GM21529 (cell line): Measurements from ENCODE around the gene TTLL1.
"Not testable (repeated sequence)": the region's sequence is repeated elsewhere in the genome, so short reads cannot be mapped to it uniquely, and the experiment has no call there.

Source experiments
- ATAC-seq: cut with Tn5 transposase; IDR thresholded peaks from one replicate; pipeline ENCODE4 v1.9.1; 2021; ENCODE audit not compliant: unreplicated experiment

TTLL1 gene

DNA sequence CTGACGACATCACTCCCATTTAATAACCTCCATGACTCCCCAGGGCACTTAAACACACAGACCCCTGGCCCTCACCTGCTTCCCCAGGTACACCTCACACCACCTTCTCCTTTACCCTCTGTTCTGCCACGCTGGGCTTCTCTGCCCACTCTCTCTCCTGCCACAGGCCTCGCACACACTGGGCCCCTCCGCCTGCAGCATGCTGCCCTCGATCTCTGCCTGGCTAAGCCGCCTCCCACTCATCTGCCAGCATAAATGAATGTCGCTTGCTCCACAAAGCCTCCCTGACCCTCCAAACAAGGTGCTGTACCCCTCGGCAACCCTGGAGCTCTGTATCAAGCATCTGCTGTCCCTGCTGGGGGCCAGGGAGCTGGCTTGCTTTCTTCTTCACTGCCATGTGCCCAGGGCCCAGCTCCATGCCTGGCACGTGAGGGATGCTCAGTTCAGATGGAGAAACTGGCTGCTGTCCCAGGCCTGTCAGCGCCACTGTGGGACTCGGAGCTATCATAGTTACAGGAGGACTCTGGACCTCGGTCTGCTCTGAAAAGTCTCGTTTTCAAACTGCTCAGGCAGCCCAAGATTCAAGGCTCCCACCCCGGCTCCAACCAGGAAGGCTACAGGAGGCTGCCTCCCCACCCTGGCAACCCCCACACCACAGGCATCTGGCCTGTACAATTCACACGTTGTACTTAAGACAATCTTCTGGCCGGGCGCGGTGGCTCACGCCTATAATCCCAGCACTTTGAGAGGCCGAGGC lies 11.9 kb downstream of the TTLL1 start:
- no peak for ATAC-seq

- no peak for ATAC-seq
These were observed 22.3 kb downstream of the TTLL1 start for GRCh38 chr22:43066844-43067385.

GRCh38 chr22:43066134-43066533 lies 23.1 kb downstream of the TTLL1 start:
- no peak for ATAC-seq

DNA sequence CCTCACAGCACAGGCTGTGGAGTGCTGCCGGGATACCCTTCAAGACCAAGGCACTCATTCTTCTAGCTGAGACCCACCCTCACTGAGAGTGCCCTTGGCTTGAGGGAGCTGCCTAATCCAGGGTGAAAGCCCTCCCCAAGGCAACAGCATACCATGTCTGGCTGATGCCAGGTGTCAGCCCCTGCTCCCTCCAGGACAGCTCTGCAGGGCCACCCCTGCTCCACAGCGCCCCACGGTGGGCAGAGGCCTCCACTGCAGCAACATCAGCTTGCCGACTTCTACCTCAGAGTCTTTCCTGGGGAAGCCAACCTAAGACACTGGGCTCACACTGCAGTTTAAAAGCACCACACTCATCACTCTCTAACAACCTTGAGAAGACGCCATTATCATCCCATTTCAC lies 29.0 kb downstream of the TTLL1 start:
- no peak for ATAC-seq

- ATAC-seq = no peak
These were observed 31.6 kb downstream of the TTLL1 start for GRCh38 chr22:43057641-43058040.

DNA sequence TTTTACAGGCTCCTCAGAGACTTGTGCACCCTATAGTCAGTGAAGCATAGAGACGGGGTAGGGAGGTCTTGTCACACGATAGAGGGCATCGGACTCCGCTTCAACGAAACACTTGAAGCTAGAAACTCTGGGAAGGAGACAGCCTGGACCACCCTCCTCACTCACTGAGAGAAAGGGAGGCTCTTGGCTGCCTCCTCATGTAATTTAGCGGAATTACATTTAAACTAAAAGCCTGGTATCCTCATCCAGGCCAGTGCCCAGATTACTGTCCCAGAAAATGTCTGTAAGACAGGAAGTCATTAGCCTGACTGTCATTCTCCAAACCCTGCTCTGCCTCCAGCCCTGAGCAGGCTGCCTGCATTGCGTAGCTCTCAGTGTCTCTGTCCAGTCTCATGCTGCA lies 36.0 kb downstream of the TTLL1 start:
- no peak for ATAC-seq

- no peak for ATAC-seq
These were observed 38.2 kb downstream of the TTLL1 start for GRCh38 chr22:43050995-43051394.

DNA sequence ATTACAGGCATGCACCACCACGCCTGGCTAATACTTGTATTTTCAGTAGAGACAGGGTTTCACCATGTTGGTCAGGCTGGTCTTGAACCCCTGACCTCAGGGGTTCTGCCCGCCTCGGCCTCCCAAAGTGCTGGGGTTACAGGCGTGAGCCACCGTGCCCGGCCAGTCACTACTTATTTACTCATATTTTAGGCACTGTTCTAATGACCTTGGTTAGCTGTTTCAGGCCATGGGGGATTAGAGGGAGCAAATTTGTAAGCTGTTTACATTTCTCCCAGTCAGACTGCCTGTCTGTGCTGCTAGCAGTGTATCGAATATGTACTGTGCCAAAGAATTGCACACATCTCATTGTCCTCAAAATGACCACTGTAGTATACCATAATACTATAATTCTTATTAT lies 41.6 kb downstream of the TTLL1 start:
- no peak for ATAC-seq

DNA sequence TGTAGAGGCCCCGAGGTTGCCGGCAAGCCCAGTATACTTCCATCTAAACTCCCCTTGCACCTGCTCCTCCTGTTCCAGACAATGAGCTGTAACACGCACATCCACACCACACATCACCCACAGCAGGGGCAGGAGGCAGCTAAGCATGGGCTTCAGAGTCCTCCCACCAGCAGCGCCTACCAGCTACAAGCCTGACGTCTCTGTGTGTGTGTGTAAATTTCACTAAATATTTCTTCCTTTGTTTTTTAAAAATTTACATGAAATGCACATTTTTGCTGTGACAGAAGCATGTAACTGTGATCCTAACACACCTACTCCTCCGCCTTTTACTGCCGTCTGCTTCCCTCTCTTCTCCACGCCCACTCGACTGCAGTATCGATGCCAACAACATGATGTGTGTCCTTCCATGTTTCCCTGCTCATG lies 44.9 kb downstream of the TTLL1 start:
- ATAC-seq = no peak

DNA sequence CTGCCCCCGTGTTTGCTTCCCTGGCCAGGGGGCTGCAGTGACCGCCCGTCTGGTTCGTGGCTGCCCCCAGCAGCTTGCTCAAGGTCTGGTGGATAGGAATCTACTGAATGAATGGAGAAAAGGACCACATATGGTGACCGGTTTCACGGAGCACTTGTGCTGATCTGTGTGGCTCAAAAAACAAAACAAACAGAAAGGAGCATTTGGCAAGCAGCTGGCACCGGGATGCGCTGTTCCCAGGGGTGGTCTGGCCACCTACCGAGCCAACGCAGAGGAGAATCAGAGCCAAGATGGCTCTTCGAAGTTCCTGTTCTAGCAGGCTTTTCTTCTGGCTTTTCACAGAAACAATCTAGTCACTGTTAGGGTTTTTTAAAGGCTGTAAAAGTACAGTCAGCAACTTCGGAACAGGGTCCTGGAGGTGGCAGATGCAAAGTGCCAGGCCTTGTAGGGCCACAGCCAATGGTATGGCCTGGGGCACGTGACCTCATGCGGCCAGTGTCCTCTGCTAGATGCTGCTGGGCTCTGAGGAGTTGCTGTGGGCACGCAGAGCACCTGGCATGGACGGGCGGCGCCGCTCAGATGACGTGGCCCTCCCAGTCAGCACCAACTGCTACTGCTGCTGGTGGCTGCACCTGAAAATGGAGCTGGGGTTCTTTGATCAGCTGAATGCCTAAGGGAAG lies 47.0 kb downstream of the TTLL1 start:
- ATAC-seq = no peak

GRCh38 chr22:43039800-43040199 lies 49.4 kb downstream of the TTLL1 start:
- ATAC-seq = no peak

GRCh38 chr22:43038325-43038724 lies 50.9 kb downstream of the TTLL1 start:
- ATAC-seq = no peak

- ATAC-seq = no peak
These were observed 52.8 kb downstream of the TTLL1 start for GRCh38 chr22:43036282-43036829.

GRCh38 chr22:43035250-43035649 lies 53.9 kb downstream of the TTLL1 start:
- ATAC-seq = no peak

DNA sequence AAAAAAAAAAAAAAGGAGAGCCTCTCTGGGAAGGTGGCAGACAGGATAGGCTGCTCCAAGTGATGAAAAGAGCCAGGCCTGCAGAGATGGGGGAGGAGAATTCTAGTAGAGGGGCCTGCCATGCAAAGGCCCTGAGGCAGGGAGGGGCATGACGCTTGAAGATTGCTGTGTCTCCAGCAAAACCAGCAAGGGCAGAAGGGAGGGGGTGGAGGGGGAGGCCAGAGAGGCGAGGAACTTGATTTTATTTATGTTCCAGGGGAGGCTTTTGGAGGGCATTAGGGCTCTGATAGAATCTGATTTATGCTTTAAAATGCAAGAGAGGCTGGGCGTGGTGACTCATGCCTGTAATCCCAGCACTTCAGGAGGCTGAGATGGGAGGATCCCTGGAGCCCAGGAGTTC lies 57.6 kb downstream of the TTLL1 start:
- no peak for ATAC-seq

- ATAC-seq = no peak
These were observed 70.6 kb downstream of the TTLL1 start for GRCh38 chr22:43018615-43019014.

DNA sequence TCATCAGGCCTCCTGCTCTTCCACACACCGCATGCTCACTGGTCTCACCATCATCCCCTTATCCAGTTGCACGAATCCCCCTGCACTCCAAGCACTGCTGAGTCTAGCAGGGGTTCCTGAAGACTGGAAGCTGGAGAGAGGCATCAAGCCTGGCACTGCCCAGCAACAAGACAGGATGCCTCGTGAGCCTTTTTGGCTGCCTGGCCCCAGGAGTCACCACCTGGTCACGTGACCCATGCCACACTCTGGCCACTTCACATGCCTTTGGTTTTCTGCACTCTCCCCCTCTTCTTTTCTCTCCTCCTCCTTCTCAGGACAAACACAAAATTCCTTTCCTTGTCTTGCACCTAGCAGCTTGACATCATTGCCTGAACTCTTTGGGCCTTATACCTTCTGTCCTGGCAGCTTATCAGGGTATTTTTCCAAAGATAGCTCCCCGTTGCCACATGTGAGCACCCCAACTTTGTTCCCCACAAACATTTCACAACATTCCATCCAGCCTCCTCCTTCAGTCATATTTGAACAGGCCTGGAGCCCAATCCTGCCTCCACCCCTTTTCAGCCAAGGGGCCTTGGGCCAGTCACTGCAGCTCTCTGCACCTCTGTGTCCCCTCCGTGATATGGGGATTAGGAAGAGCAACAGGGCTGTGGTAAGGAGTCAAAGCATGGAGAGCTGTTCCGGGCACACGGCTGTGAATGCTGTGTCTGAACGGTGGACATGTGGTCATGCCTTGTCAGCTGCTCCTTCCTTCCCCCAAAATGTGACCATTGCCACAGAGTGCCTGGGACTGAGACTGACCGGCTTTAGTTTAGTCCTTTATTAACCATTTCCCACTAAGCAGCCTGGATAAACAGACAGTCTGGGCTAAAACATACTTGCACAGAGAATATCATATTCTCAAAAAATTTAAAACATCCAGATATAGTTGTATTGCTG lies 71.4 kb downstream of the TTLL1 start:
- no peak for ATAC-seq

GRCh38 chr22:43016150-43016549 lies 73.0 kb downstream of the TTLL1 start:
- not testable (repeated sequence) for ATAC-seq

DNA sequence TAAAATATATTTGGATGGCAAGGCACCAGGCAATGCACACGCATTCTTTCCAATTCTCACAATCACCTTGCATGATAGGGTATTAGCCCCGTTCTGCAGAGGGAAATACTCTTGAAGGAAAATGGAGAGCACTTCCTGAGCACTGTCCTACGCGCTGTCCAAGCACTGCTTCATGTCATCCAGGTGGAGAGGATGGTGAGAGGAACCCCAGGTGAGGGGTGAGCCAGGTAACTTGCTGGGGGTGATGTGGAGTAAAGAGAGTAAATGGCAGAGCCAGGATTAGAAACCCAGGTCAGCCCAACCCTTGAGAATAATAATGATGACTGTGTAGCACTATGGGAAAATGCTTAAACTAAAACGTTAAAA lies 73.5 kb downstream of the TTLL1 start:
- no peak for ATAC-seq

GRCh38 chr22:43014869-43015676 lies 74.1 kb downstream of the TTLL1 start, which contains the start of gene PACSIN2:
PACSIN2 (minus strand) TSS chr22:43015149; CDS start chr22:42912080, 103,069 bp downstream.
- ATAC-seq = peak; percentile 92
